Central memory CD8-positive, alpha-beta T cell (primary cell): Measurements from ENCODE around the gene MPST.
"Not testable (repeated sequence)": the region's sequence is repeated elsewhere in the genome, so short reads cannot be mapped to it uniquely, and the experiment has no call there.

Experiments
- ATAC-seq: fragments of 150-1000 bp; cut with Tn5 transposase; replicated peaks from 2 replicates; pipeline ENCODE4 v1.10.0; 2022; ENCODE audit warnings: mild to moderate bottlenecking, moderate FRiP score, moderate number of reproducible peaks; ENCODE audit not compliant: poor library complexity, severe bottlenecking; ENCODE audit errors: extremely low read depth
- DNase-seq, 2 donors: peaks; one replicate each; pipeline ENCODE4 v3.0.0; 2021; ENCODE audit warnings: low spot score in 2 of 2
- H3K27ac Mint-ChIP-seq: one replicate; pipeline ENCODE4 v1.8.0; 2022; ENCODE audit warnings: low read depth, mild to moderate bottlenecking, moderate library complexity, mixed read lengths
- H3K27me3 Mint-ChIP-seq: one replicate; pipeline ENCODE4 v1.8.0; 2022; ENCODE audit warnings: mixed read lengths
- H3K36me3 Mint-ChIP-seq: one replicate; pipeline ENCODE4 v1.8.0; 2022; ENCODE audit warnings: mild to moderate bottlenecking, moderate library complexity, mixed read lengths; ENCODE audit not compliant: insufficient read depth
- H3K4me1 Mint-ChIP-seq: one replicate; pipeline ENCODE4 v1.8.0; 2022; ENCODE audit warnings: mixed read lengths
- H3K4me3 Mint-ChIP-seq: one replicate; pipeline ENCODE4 v1.8.0; 2022; ENCODE audit warnings: mild to moderate bottlenecking, moderate library complexity, mixed read lengths
- H3K9me3 Mint-ChIP-seq: one replicate; pipeline ENCODE4 v1.8.0; 2022; ENCODE audit warnings: mixed read lengths

Gene MPST

GRCh38 chr22:37065180-37065579 is 45.6 kb downstream of the MPST start:
- no peak overlapping the region for H3K4me3 Mint-ChIP-seq

GRCh38 chr22:37065961-37066360 is 46.4 kb downstream of the MPST start:
- no peaks in the 10 kb centered on the region for H3K36me3 Mint-ChIP-seq

More at GRCh38 chr22:37065180-37065579, 45.6 kb downstream of the MPST start:
- peaks cover 3% of the 10 kb centered on the region for H3K36me3 Mint-ChIP-seq
- no peaks in the 10 kb centered on the region for H3K9me3 Mint-ChIP-seq
- DNase-seq (no peak), ATAC-seq (no peak)
- peaks cover 12% of the 10 kb centered on the region for H3K4me1 Mint-ChIP-seq
- H3K27me3 Mint-ChIP-seq, result peaks cover 9% of the 10 kb centered on the region
- H3K27ac Mint-ChIP-seq, result no peak overlapping the region

GRCh38 chr22:37067428-37067827 is 47.9 kb downstream of the MPST start:
- H3K27ac Mint-ChIP-seq, result no peak overlapping the region
- no peaks in the 10 kb centered on the region for H3K9me3 Mint-ChIP-seq
- no peaks in the 10 kb centered on the region for H3K36me3 Mint-ChIP-seq
- no peak for ATAC-seq
- no peak for DNase-seq
- no peak overlapping the region for H3K4me3 Mint-ChIP-seq
- peaks cover 10% of the 10 kb centered on the region for H3K27me3 Mint-ChIP-seq
- no peaks in the 10 kb centered on the region for H3K4me1 Mint-ChIP-seq

More at GRCh38 chr22:37065961-37066360, 46.4 kb downstream of the MPST start:
- no peak for ATAC-seq
- Mint-ChIP-seq H3K4me1 (peaks cover 6% of the 10 kb centered on the region), H3K27me3 (peaks cover 10% of the 10 kb centered on the region), H3K27ac (no peak overlapping the region), H3K4me3 (no peak overlapping the region), H3K9me3 (no peaks in the 10 kb centered on the region)
- DNase-seq, result no peak

- DNase-seq, result no peak
- H3K27ac Mint-ChIP-seq, result no peak overlapping the region
- no peak overlapping the region for H3K4me3 Mint-ChIP-seq
- peaks cover 10% of the 10 kb centered on the region for H3K27me3 Mint-ChIP-seq
- no peaks in the 10 kb centered on the region for H3K36me3 Mint-ChIP-seq
- no peaks in the 10 kb centered on the region for H3K9me3 Mint-ChIP-seq
- no peak for ATAC-seq
- no peaks in the 10 kb centered on the region for H3K4me1 Mint-ChIP-seq
These were observed 49.3 kb downstream of the MPST start for GRCh38 chr22:37068859-37069258.

GRCh38 chr22:37069319-37069718 is 49.8 kb downstream of the MPST start:
- no peaks in the 10 kb centered on the region for H3K4me1 Mint-ChIP-seq
- DNase-seq (no peak), ATAC-seq (no peak)
- H3K9me3 Mint-ChIP-seq, result no peaks in the 10 kb centered on the region
- H3K27me3 Mint-ChIP-seq, result peaks cover 10% of the 10 kb centered on the region
- no peak overlapping the region for H3K27ac Mint-ChIP-seq
- no peak overlapping the region for H3K4me3 Mint-ChIP-seq
- no peaks in the 10 kb centered on the region for H3K36me3 Mint-ChIP-seq

GRCh38 chr22:37069719-37070118 is 50.2 kb downstream of the MPST start:
- ATAC-seq, result no peak
- Mint-ChIP-seq H3K4me3 (no peak overlapping the region), H3K27me3 (peaks cover 10% of the 10 kb centered on the region), H3K27ac (no peak overlapping the region), H3K4me1 (no peaks in the 10 kb centered on the region), H3K36me3 (no peaks in the 10 kb centered on the region), H3K9me3 (no peaks in the 10 kb centered on the region)
- DNase-seq, result no peak

- Mint-ChIP-seq H3K9me3 (no peaks in the 10 kb centered on the region), H3K4me3 (no peak overlapping the region), H3K27me3 (peaks cover 13% of the 10 kb centered on the region), H3K36me3 (no peaks in the 10 kb centered on the region), H3K4me1 (no peaks in the 10 kb centered on the region), H3K27ac (no peak overlapping the region)
- DNase-seq (no peak), ATAC-seq (no peak)
These were observed 50.8 kb downstream of the MPST start for GRCh38 chr22:37070334-37070733.

- no peaks in the 10 kb centered on the region for H3K9me3 Mint-ChIP-seq
- ATAC-seq (no peak), DNase-seq (no peak)
- H3K4me1 Mint-ChIP-seq, result no peaks in the 10 kb centered on the region
- peaks cover 17% of the 10 kb centered on the region for H3K27me3 Mint-ChIP-seq
- H3K4me3 Mint-ChIP-seq, result no peak overlapping the region
- H3K27ac Mint-ChIP-seq, result no peak overlapping the region
- no peaks in the 10 kb centered on the region for H3K36me3 Mint-ChIP-seq
These were observed 51.2 kb downstream of the MPST start for GRCh38 chr22:37070744-37071143.

GRCh38 chr22:37071850-37072592 is 52.5 kb downstream of the MPST start:
- not testable (repeated sequence) for DNase-seq, H3K4me3 Mint-ChIP-seq, ATAC-seq, H3K9me3 Mint-ChIP-seq, H3K27ac Mint-ChIP-seq, H3K36me3 Mint-ChIP-seq, H3K4me1 Mint-ChIP-seq
- peaks cover 22% of the 10 kb centered on the region for H3K27me3 Mint-ChIP-seq

- H3K36me3 Mint-ChIP-seq, result peaks cover 3% of the 10 kb centered on the region
- no peak overlapping the region for H3K4me3 Mint-ChIP-seq
- H3K9me3 Mint-ChIP-seq, result no peaks in the 10 kb centered on the region
- DNase-seq (no peak), ATAC-seq (no peak)
- peaks cover under 1% of the 10 kb centered on the region for H3K4me1 Mint-ChIP-seq
- no peak overlapping the region for H3K27ac Mint-ChIP-seq
- peaks cover 22% of the 10 kb centered on the region for H3K27me3 Mint-ChIP-seq
These were observed 53.1 kb downstream of the MPST start for GRCh38 chr22:37072673-37073072.

GRCh38 chr22:37074537-37074936 is 55.0 kb downstream of the MPST start:
- Mint-ChIP-seq H3K4me1 (peaks cover 19% of the 10 kb centered on the region), H3K27me3 (peaks cover 19% of the 10 kb centered on the region), H3K4me3 (no peak overlapping the region), H3K9me3 (no peaks in the 10 kb centered on the region), H3K27ac (no peak overlapping the region), H3K36me3 (peaks cover 8% of the 10 kb centered on the region)
- DNase-seq (no peak), ATAC-seq (no peak)

- no peak overlapping the region for H3K4me3 Mint-ChIP-seq
- DNase-seq (no peak), ATAC-seq (no peak)
- H3K36me3 Mint-ChIP-seq, result peaks cover 13% of the 10 kb centered on the region
- no peak overlapping the region for H3K27ac Mint-ChIP-seq
- peaks cover 14% of the 10 kb centered on the region for H3K27me3 Mint-ChIP-seq
- H3K9me3 Mint-ChIP-seq, result no peaks in the 10 kb centered on the region
- H3K4me1 Mint-ChIP-seq, result peaks cover 24% of the 10 kb centered on the region
These were observed 55.5 kb downstream of the MPST start for GRCh38 chr22:37075046-37075445.

GRCh38 chr22:37075822-37076433 is 56.4 kb downstream of the MPST start:
- no peak for ATAC-seq
- no peaks in the 10 kb centered on the region for H3K9me3 Mint-ChIP-seq
- H3K27ac Mint-ChIP-seq, result no peak overlapping the region
- no peak overlapping the region for H3K4me3 Mint-ChIP-seq
- H3K27me3 Mint-ChIP-seq, result peaks cover 12% of the 10 kb centered on the region
- peaks cover 30% of the 10 kb centered on the region for H3K4me1 Mint-ChIP-seq
- no peak for DNase-seq
- peaks cover 18% of the 10 kb centered on the region for H3K36me3 Mint-ChIP-seq
